ENCODE measurements around the gene MRGPRG.

Gene MRGPRG

DNA sequence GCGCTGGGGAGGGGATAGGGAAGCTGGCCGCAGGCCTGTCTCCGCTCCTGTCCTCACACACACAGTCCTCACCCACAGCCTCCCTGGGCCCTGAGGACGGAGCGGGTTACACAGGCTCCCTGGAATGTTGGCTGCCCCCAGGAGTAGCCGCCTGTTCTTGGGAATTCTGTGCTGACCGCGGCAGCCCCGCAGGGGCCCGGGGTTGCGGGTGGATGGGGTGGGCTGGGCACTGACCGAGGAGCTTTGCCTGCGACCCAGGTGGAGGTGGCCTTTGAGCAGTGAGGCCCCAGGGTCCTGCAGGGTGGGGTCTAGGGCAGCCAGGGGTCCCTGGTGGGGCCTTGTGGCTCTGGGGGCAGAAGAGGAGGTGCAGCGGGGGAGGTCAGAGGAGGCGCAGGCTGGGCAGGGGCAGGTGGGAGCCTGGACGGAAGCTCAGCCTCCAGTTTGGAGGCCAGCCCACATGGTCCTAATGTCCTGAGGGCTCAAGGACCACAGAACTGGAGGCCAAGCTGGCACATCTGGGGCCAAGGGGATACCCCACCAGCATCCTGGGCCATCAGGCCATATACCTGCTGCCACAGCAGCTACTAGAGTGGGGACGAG, 6.6 kb upstream of the MRGPRG start:
- TF ChIP-seq, protein P1, sequence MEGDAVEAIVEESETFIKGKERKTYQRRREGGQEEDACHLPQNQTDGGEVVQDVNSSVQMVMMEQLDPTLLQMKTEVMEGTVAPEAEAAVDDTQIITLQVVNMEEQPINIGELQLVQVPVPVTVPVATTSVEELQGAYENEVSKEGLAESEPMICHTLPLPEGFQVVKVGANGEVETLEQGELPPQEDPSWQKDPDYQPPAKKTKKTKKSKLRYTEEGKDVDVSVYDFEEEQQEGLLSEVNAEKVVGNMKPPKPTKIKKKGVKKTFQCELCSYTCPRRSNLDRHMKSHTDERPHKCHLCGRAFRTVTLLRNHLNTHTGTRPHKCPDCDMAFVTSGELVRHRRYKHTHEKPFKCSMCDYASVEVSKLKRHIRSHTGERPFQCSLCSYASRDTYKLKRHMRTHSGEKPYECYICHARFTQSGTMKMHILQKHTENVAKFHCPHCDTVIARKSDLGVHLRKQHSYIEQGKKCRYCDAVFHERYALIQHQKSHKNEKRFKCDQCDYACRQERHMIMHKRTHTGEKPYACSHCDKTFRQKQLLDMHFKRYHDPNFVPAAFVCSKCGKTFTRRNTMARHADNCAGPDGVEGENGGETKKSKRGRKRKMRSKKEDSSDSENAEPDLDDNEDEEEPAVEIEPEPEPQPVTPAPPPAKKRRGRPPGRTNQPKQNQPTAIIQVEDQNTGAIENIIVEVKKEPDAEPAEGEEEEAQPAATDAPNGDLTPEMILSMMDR (IDR thresholded peaks at IDR 0.05; ENCODE audit: extremely low read depth, insufficient read depth, missing control alignments): no peak
- in situ Hi-C loops (cut with MboI; ENCODE audit: low pct_unique_long_range_greater_than_20kb, low sequenced_read_pairs, unreplicated experiment): no loop called here
- peak; percentile 17 for DNase-seq (ENCODE audit: low spot score)

DNA sequence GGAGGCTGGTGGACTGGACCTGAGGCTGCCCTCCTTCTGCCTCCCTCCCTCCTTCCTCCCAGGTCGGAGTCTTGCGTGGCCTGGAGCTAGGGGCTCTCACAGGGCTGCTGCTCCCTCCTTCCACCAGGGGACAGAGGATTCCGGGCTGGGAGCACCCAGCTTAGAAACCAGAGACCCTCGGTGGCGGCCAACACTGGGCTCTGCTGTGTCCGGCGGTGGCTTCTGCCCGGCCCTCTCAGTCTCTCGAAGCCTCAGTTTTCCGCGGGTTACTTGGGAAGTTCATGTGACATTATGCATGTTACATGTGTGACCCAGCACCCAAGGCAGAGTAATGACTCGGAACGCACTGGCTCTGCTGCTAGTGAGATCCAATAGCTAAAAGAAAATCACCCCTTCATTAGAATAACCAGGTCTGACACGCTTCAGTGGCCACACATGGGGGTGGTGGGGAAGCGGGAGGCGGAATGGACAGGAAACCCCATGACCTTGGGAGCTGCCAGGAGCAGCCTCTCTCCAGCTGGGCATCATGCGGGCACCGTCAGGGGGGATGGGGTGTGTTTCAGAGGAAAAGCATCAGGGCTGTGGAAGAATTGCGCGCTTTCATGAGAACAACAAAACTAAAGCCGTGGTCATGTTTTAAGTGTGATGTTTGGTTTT, 5.9 kb upstream of the MRGPRG start:
- DNase-seq (ENCODE audit: low spot score): peak; percentile 17
- TF ChIP-seq, protein P1 (IDR thresholded peaks at IDR 0.05; ENCODE audit: extremely low read depth, insufficient read depth, missing control alignments): no peak
- in situ Hi-C loops (cut with MboI; ENCODE audit: low pct_unique_long_range_greater_than_20kb, low sequenced_read_pairs, unreplicated experiment): no loop called here

DNA sequence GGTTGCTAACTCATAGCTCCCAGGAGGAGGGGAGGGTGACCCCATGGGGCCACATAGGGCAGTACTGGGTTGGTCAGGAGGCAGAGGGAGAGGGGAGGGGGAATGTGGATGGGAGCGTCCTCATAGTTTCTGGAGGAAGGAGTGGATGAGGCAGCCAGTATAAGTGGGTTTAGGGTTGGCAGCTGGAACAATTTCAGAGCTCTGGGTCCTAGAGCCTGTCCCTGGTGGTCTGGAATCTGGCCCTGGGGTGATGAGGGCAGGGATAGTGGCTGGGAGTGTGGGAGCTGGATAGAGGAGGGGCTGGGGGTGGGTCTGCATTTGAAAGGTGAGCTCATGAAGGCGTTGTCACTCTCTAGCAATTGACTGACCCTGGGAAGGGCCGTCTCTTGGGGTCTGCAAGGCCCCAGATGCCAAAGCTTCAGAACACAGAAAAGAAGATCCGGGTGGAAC, 5.3 kb upstream of the MRGPRG start:
- TF ChIP-seq, protein P1 (IDR thresholded peaks at IDR 0.05; ENCODE audit: extremely low read depth, insufficient read depth, missing control alignments): no peak
- in situ Hi-C loops (cut with MboI; ENCODE audit: low pct_unique_long_range_greater_than_20kb, low sequenced_read_pairs, unreplicated experiment): no loop called here
- DNase-seq (ENCODE audit: low spot score): peak; percentile 17

DNA sequence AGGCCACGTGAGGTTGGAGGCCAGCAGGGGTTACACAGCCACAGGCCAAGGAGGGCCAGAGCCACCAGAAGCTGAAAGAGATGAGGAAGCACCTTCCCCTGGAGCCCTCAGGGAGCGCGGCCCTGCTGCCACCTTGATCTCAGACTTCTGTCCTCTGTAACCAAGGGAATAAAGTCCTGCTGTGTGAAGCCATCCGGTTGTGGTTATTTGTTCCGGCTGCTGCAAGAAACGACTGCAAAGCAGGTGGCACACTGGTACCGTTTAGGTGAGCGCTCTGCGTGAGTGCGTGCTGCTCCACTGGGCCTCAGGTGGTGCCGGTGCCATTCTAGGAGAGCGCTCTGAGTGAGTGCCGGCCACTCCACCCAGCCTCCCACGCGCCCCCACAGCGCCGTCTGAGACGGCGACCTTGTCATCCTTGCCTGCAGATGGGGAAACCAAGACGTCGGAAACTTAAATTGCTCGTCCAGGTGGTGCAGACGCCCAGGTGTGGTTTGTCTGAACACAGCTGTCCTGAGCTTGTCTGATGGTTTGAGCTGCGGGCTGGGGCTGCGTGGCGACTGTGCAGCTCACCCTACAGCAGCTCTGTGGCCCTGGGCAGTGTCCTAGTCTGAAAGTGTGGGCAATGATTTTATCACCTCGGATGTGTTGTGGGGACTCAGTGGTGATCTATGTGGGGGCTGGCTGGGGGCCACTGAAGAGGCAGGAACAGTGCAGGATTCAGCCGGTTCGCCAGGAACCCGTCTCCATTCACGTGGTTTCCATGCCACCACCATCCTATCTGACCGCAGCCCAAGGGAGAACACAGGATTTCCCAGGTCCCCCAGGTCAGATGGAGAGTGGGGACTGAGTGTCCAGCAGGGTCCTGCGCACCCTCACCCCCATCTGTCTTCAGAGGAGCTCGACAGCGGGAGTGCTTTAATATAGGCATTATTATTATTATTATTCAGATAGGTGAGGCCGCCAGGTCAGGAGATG, 4.6 kb upstream of the MRGPRG start:
- TF ChIP-seq, protein P1 (IDR thresholded peaks at IDR 0.05; ENCODE audit: extremely low read depth, insufficient read depth, missing control alignments): no peak
- in situ Hi-C loops (cut with MboI; ENCODE audit: low pct_unique_long_range_greater_than_20kb, low sequenced_read_pairs, unreplicated experiment): no loop called here
- DNase-seq (ENCODE audit: low spot score): peak; percentile 21

DNA sequence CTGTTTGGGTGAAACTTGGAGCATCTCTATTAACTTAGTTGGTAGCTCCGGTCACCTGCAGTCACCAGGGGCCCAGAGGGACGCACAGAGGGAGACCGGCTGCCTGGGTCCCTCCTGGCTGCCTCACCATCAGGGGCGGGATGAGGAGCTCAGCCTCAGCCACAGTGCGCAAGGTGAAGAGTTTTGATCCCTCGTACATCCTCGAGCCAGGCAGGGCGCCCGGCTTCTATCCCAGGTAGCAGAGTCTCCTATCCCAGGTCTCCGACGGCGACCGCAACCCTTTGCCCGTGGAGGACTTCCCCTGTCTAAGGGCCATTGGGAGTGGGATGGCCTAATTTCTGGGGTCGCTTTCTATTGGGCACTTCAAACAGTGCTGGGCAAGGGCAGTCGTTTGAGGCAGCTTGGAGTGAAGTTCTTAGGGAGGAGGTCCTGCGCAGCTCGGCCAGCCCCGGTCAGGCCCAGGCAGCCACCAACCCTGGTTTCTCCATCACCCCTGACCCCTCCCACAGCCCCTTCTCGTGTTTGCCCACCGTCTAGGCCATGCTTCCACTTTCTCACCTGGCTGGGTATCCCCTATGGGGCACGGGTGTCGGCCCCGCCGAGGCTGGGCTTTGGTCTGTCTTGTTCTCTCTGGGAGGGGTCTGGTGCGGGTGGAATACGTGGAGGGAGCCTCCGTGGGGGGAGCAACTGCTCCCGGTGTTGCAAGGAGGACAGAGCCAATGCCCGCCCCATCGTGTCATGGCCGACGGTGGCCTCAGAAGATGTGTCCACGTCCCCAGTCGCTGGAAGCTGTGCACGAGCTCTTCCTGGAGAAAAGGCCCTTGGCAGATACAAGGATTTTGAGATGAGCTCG, 3.6 kb upstream of the MRGPRG start:
- TF ChIP-seq, protein P1 (IDR thresholded peaks at IDR 0.05; ENCODE audit: extremely low read depth, insufficient read depth, missing control alignments): no peak
- no peak for DNase-seq (ENCODE audit: low spot score)

More for the DNA sequence above, 3.6 kb upstream of the MRGPRG start:
- in situ Hi-C loops (cut with MboI; ENCODE audit: low pct_unique_long_range_greater_than_20kb, low sequenced_read_pairs, unreplicated experiment): no loop called here

All from GM13977 (cell line).